DOHH2 (cell line): ENCODE data around the gene CYTH1.

Experiments used
- H3F3A ChIP-seq: fragments of 200-600 bp; sonication (generic), shearing (Covaris generic); 2 replicates; pipeline ENCODE4 v1.6.0; 2016; ENCODE audit warnings: antibody characterized with exemption, mild to moderate bottlenecking; ENCODE audit not compliant: control insufficient read depth, insufficient read depth
- H3K27ac ChIP-seq: fragments of 200-600 bp; sonication (generic); 2 replicates; pipeline ENCODE4 v1.5.1; 2014; ENCODE audit warnings: low read depth, mild to moderate bottlenecking, low read length, moderate library complexity
- H3K27me3 ChIP-seq: fragments of 200-600 bp; sonication (generic); 2 replicates; pipeline ENCODE4 v1.6.1; 2014; ENCODE audit warnings: mild to moderate bottlenecking, low read length, mixed read lengths; ENCODE audit not compliant: control insufficient read depth
- H3K36me3 ChIP-seq: fragments of 200-600 bp; sonication (generic); 2 replicates; pipeline ENCODE4 v1.6.1; 2014; ENCODE audit warnings: mild to moderate bottlenecking, low read length, moderate library complexity, mixed read lengths; ENCODE audit not compliant: control insufficient read depth
- H3K4me1 ChIP-seq: fragments of 200-600 bp; sonication (generic); 2 replicates; pipeline ENCODE4 v1.6.1; 2014; ENCODE audit warnings: mild to moderate bottlenecking, low read length, mixed read lengths; ENCODE audit not compliant: control insufficient read depth
- H3K4me2 ChIP-seq: fragments of 200-600 bp; sonication (generic); 2 replicates; pipeline ENCODE4 v1.6.0; 2014; ENCODE audit warnings: mild to moderate bottlenecking, low read length, moderate library complexity
- H3K4me3 ChIP-seq: fragments of 200-600 bp; sonication (generic); 2 replicates; pipeline ENCODE4 v1.5.1; 2014; ENCODE audit warnings: mild to moderate bottlenecking, low read length, mixed read lengths
- H3K79me2 ChIP-seq: fragments of 200-600 bp; sonication (generic); 2 replicates; pipeline ENCODE4 v1.6.1; 2014; ENCODE audit warnings: mild to moderate bottlenecking, low read length, mixed read lengths; ENCODE audit not compliant: control insufficient read depth
- H3K9me2 ChIP-seq: fragments of 200-600 bp; sonication (generic); replicated peaks from 2 replicates; pipeline ENCODE4 v1.6.1; 2014; ENCODE audit warnings: mild to moderate bottlenecking, low read length, mixed read lengths; ENCODE audit not compliant: control insufficient read depth
- H3K9me3 ChIP-seq: fragments of 200-600 bp; sonication (generic); 2 replicates; pipeline ENCODE4 v1.6.1; 2014; ENCODE audit warnings: antibody characterized with exemption, low read length, mixed read lengths; ENCODE audit not compliant: control insufficient read depth, insufficient read depth
- H4K20me1 ChIP-seq: fragments of 200-600 bp; sonication (generic); 2 replicates; pipeline ENCODE4 v1.6.0; 2014; ENCODE audit warnings: low read depth, mild to moderate bottlenecking, antibody characterized with exemption, low read length, moderate library complexity; ENCODE audit not compliant: control insufficient read depth, insufficient read depth
- CTCF ChIP-seq: fragments of 200-600 bp; sonication (generic); IDR thresholded peaks from one replicate; pipeline ENCODE4 v1.5.1; 2014; ENCODE audit warnings: antibody characterized with exemption, mild to moderate bottlenecking, low read depth, low read length; ENCODE audit not compliant: poor library complexity, severe bottlenecking
- EZH2phosphoT487 ChIP-seq: fragments of 200-600 bp; sonication (generic); IDR thresholded peaks from 2 replicates; pipeline ENCODE4 v1.6.1; 2017; ENCODE audit warnings: borderline replicate concordance, mild to moderate bottlenecking, antibody characterized with exemption, low read length, moderate library complexity, mixed read lengths

Gene CYTH1

GRCh38 chr17:78797691-78798585 is 15.9 kb upstream of the CYTH1 start:
- Histone ChIP-seq H3K4me3 (no peak overlapping the region), H3K79me2 (peaks cover 5% of the 10 kb centered on the region; the same call in 1 of the 2 replicates), H3K4me1 (no peaks in the 10 kb centered on the region), H3K9me3 (no peaks in the 10 kb centered on the region), H3K27ac (no peak overlapping the region), H3K4me2 (no peak overlapping the region), H3K9me2 (no peaks in the 10 kb centered on the region), H4K20me1 (no peaks in the 10 kb centered on the region), H3K27me3 (no peaks in the 10 kb centered on the region), H3K36me3 (peaks cover 88% of the 10 kb centered on the region), H3F3A (no peaks in the 10 kb centered on the region)
- TF ChIP-seq EZH2phosphoT487 (no peak), CTCF (no peak)

- Histone ChIP-seq H3K27ac (no peak overlapping the region), H3K9me2 (no peaks in the 10 kb centered on the region), H3K79me2 (peaks cover 5% of the 10 kb centered on the region; the same call in 1 of the 2 replicates), H3F3A (no peaks in the 10 kb centered on the region), H3K27me3 (no peaks in the 10 kb centered on the region), H3K4me3 (no peak overlapping the region), H3K36me3 (peaks cover 86% of the 10 kb centered on the region), H3K4me2 (no peak overlapping the region), H3K4me1 (no peaks in the 10 kb centered on the region), H4K20me1 (no peaks in the 10 kb centered on the region), H3K9me3 (no peaks in the 10 kb centered on the region)
- TF ChIP-seq EZH2phosphoT487 (no peak), CTCF (no peak)
These were observed 15.1 kb upstream of the CYTH1 start for GRCh38 chr17:78797213-78797612.

- Histone ChIP-seq H3K4me2 (no peak overlapping the region), H3K9me2 (no peaks in the 10 kb centered on the region), H3K36me3 (peaks cover 89% of the 10 kb centered on the region), H4K20me1 (no peaks in the 10 kb centered on the region), H3K79me2 (peaks cover 3% of the 10 kb centered on the region; the same call in 1 of the 2 replicates), H3K4me3 (no peak overlapping the region), H3K27ac (no peak overlapping the region), H3F3A (no peaks in the 10 kb centered on the region), H3K27me3 (no peaks in the 10 kb centered on the region), H3K9me3 (no peaks in the 10 kb centered on the region), H3K4me1 (no peaks in the 10 kb centered on the region)
- no peak for TF ChIP-seq CTCF
- TF ChIP-seq EZH2phosphoT487: no peak
These were observed 14.4 kb upstream of the CYTH1 start for GRCh38 chr17:78796517-78796900.
